Breast epithelium (tissue), 4 donors: ENCODE measurements around the gene CCL24. TPM values are rescaled to one million over a fixed set of nuclear protein-coding genes. Genes with fewer than 3 reads are reported as not detected.

Experiments
- DNase-seq, 2 donors: peaks; one replicate each; pipeline ENCODE4 v3.0.0-alpha.2; 2019; ENCODE audit warnings: low spot score in 2 of 2
- H3K27ac ChIP-seq, 2 donors: fragments of 200-600 bp; sonication (generic) in 1 of 2; one replicate each; pipeline ENCODE4 v1.5.1; 2016 to 2019; ENCODE audit warnings: mild to moderate bottlenecking in 1 of 2
- H3K27me3 ChIP-seq, 2 donors: fragments of 200-600 bp; sonication (generic) in 1 of 2; one replicate each; pipeline versions ENCODE4 v1.5.1 to v1.6.0; 2017 to 2019; ENCODE audit warnings: control low read depth in 1 of 2, mild to moderate bottlenecking in 1 of 2
- H3K36me3 ChIP-seq: fragments of 200-600 bp; one replicate; pipeline ENCODE4 v1.5.1; 2019
- H3K4me1 ChIP-seq, 2 donors: fragments of 200-600 bp; sonication (generic); one replicate each; pipeline ENCODE4 v1.5.1; 2016 to 2019; ENCODE audit warnings: control low read depth in 1 of 2
- H3K4me3 ChIP-seq, 3 donors: fragments of 200-600 bp; sonication (generic); 1 replicate in 2 of 3; 2 replicates in 1 of 3; pipeline ENCODE4 v1.5.1; 2016 to 2019; ENCODE audit warnings: mild to moderate bottlenecking in 3 of 3, moderate library complexity in 2 of 3
- H3K9me3 ChIP-seq, 2 donors: fragments of 200-600 bp; sonication (generic) in 1 of 2; one replicate each; pipeline ENCODE4 v1.5.1; 2016 to 2019; ENCODE audit warnings: control low read depth in 1 of 2
- POLR2A ChIP-seq: fragments of 450-650 bp; IDR thresholded peaks from one replicate; pipeline ENCODE4 v1.6.1; 2016; ENCODE audit warnings: antibody characterized with exemption, mild to moderate bottlenecking, moderate library complexity
- POLR2AphosphoS5 ChIP-seq, 3 donors: sonication (generic); formaldehyde crosslinking; IDR thresholded peaks; one replicate each; pipeline ENCODE4 v1.6.1; 2017; ENCODE audit warnings: antibody characterized with exemption in 3 of 3
- intact Hi-C: fragments of 100-400 bp; cut with DNase I; formaldehyde crosslinking; loops from one replicate; pipeline ENCODE4 v1.15.1; 2023; ENCODE audit warnings: low total_unique reads
- total RNA-seq, 3 donors: library from RNA; depleted of rRNA; stranded (reverse); fragments of >200 nt; gene quantifications; one replicate each; pipeline ENCODE4 v1.1.0, GENCODE V29; 2016
- TF ChIP-seq, protein P1 (sequence below), 3 donors: fragments of 450-650 bp; IDR thresholded peaks; one replicate each; pipeline ENCODE4 v1.5.1; 2016 to 2017; ENCODE audit warnings: antibody characterized with exemption in 3 of 3, mild to moderate bottlenecking in 3 of 3, moderate library complexity in 3 of 3

Gene CCL24
- total RNA-seq, 3 donors from 2014 or later = 1.3 TPM; not detected in 2

GRCh38 chr7:75811894-75812678 lies 1.5 kb downstream of the CCL24 start:
- H3K4me1 ChIP-seq = no peaks in the 10 kb centered on the region
- H3K27me3 ChIP-seq = no peaks in the 10 kb centered on the region
- no peak overlapping the region for H3K27ac ChIP-seq
- intact Hi-C loops = no loop called here
- H3K36me3 ChIP-seq = no peaks in the 10 kb centered on the region
- peaks cover 5 to 9% of the 10 kb centered on the region in 2 donors for H3K9me3 ChIP-seq
- no peak overlapping the region for H3K4me3 ChIP-seq
- no peak for DNase-seq
- TF ChIP-seq POLR2A (no peak), POLR2AphosphoS5 (IDR thresholded peaks at IDR 0.05) (no peak)
- TF ChIP-seq, protein P1, sequence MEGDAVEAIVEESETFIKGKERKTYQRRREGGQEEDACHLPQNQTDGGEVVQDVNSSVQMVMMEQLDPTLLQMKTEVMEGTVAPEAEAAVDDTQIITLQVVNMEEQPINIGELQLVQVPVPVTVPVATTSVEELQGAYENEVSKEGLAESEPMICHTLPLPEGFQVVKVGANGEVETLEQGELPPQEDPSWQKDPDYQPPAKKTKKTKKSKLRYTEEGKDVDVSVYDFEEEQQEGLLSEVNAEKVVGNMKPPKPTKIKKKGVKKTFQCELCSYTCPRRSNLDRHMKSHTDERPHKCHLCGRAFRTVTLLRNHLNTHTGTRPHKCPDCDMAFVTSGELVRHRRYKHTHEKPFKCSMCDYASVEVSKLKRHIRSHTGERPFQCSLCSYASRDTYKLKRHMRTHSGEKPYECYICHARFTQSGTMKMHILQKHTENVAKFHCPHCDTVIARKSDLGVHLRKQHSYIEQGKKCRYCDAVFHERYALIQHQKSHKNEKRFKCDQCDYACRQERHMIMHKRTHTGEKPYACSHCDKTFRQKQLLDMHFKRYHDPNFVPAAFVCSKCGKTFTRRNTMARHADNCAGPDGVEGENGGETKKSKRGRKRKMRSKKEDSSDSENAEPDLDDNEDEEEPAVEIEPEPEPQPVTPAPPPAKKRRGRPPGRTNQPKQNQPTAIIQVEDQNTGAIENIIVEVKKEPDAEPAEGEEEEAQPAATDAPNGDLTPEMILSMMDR (IDR thresholded peaks at IDR 0.05) = no peak

DNA sequence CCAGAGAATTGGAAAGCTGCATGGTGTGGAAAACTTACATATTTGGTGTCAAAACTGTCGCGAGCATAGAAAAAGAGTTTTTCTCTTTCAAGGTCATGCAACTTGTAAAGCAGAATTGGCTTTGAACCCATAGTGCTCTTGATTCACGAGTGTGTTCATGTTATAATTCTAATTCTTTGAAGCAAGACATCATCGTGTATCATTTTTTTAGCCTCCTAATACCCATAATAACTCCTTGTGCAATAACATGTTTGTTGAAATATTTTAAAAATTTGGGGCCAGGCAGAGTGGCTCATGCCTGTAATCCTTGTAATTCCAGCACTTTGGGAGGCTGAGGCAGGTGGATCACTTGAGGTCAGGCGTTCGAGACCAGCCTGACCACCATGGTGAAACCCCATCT lies 4.2 kb downstream of the CCL24 start:
- Histone ChIP-seq H3K36me3 (no peaks in the 10 kb centered on the region), H3K27ac (no peak overlapping the region)
- intact Hi-C loops = no loop called here

DNA sequence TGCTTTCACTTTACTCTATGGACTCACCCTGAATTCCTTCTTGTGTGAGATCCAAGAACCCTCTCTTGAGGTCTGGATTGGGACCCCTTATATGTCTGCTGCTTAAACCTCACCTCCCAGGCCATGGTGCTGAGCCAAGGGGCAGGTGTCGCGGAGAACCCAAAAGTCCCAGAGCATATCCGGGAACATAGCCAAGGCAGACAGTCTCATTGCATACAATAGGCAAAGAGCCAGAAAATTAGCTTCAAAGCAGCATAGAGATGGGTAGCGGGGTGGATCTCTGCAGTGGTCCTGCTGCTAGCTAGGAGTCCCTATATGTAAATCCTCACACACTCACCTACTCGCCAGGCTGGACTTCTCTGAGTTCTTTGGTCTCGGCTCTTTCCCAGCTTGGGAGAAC lies 5.5 kb downstream of the CCL24 start:
- no peaks in the 10 kb centered on the region for H3K27me3 ChIP-seq
- no peak for DNase-seq

More for the DNA sequence above, 4.2 kb downstream of the CCL24 start:
- no peak for TF ChIP-seq POLR2AphosphoS5 (IDR thresholded peaks at IDR 0.05)
- TF ChIP-seq, protein P1 (IDR thresholded peaks at IDR 0.05) = no peak
- TF ChIP-seq POLR2A = no peak
- DNase-seq = no peak
- H3K27me3 ChIP-seq = no peaks in the 10 kb centered on the region
- H3K4me3 ChIP-seq = no peak overlapping the region
- H3K9me3 ChIP-seq = peaks cover 12 to 21% of the 10 kb centered on the region in 2 donors
- H3K4me1 ChIP-seq = no peaks in the 10 kb centered on the region

GRCh38 chr7:75807452-75807851 lies 6.2 kb downstream of the CCL24 start:
- intact Hi-C loops = no loop called here

More for the DNA sequence above, 5.5 kb downstream of the CCL24 start:
- peaks cover 12 to 21% of the 10 kb centered on the region in 2 donors for H3K9me3 ChIP-seq
- no peak overlapping the region for H3K27ac ChIP-seq
- intact Hi-C loops = no loop called here
- H3K4me1 ChIP-seq = no peaks in the 10 kb centered on the region
- H3K36me3 ChIP-seq = no peaks in the 10 kb centered on the region
- TF ChIP-seq POLR2AphosphoS5 (IDR thresholded peaks at IDR 0.05) (no peak), POLR2A (no peak)
- TF ChIP-seq, protein P1 (IDR thresholded peaks at IDR 0.05) = no peak
- no peak overlapping the region for H3K4me3 ChIP-seq

DNA sequence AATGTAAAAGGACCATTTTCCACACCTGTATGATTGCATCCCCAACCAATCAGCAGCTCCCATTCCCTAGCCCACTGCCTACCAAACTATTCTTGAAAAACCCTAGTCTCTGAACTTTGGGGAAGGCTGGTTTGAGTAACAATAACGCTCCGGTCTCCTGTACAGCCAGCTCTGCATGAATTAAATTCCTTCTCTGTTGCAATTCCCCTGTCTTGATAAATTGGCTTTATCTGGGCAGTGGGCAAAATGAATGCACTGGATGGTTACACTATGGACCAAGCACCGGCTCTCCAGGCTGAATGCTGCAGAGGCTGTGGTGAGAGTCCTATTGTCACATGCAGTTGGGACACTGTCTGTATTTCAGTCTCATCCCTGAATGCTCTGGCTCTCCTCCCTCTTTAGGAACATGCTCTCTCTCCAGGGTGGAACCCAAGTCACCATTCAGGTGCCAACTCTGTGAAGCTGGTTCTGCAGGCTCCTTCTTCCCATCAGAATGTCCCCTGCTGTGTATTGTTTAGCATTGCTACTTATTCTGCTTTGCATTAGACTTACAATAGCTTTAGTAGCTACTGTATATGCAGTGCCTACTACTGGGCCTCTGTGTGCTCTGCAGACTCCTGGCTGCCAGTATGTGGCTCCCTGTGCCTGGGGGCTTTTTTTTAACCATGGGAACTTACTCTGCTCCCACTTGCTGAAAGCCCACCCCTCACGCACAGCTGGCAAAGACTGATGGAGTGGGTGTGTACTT lies 6.9 kb downstream of the CCL24 start:
- Histone ChIP-seq H3K27ac (no peak overlapping the region), H3K36me3 (no peaks in the 10 kb centered on the region), H3K4me1 (no peaks in the 10 kb centered on the region), H3K4me3 (no peak overlapping the region), H3K9me3 (peaks cover 12 to 21% of the 10 kb centered on the region in 2 donors), H3K27me3 (no peaks in the 10 kb centered on the region)
- no peak for DNase-seq
- intact Hi-C loops = no loop called here
- TF ChIP-seq POLR2A (no peak), POLR2AphosphoS5 (IDR thresholded peaks at IDR 0.05) (no peak)
- TF ChIP-seq, protein P1 (IDR thresholded peaks at IDR 0.05) = no peak

More at GRCh38 chr7:75807452-75807851, 6.2 kb downstream of the CCL24 start:
- DNase-seq = no peak
- Histone ChIP-seq H3K27ac (no peak overlapping the region), H3K4me3 (no peak overlapping the region), H3K9me3 (peaks cover 12 to 21% of the 10 kb centered on the region in 2 donors), H3K27me3 (no peaks in the 10 kb centered on the region), H3K36me3 (no peaks in the 10 kb centered on the region), H3K4me1 (no peaks in the 10 kb centered on the region)
- no peak for TF ChIP-seq POLR2AphosphoS5 (IDR thresholded peaks at IDR 0.05)
